Measurements from ENCODE around the gene FNDC1.

The FNDC1 gene

DNA sequence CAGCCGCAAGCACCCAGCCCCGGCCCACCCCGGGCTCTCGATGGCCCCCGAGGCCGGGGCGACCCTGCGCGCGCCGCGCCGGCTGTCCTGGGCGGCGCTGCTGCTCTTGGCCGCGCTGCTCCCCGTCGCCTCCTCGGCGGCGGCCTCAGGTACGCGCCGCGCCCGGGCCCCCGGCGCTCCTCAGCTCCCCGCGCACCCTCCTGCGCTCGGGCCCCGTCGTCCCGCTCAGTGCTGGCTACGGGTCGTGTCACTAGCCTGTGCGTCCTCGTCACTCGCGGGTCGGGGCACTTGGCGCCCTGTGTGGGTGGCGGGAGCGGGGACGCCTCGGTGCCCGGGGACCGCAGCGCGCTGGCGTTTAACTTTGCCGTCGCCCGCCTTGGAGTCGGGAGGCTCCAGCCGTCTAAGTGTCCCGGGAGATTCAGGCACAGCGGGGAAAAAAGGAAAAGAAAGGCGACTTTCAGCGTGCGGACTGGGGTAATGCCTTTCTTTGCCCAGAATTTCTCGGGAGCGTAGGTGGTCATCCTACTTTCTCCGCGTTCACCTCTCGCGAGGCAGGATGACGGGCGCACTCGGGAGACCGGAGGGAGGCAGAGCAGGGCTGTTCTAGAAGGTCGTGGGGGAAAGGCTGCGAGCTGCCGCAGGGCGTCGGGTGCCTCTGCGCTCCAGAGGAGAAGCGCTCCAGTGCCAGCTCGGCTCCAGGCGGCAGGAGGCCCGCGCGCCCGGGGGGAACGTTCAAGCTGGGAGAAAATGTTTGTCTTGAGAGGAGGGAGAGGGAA is 545 bp downstream of the FNDC1 start:
- no peak for TF ChIP-seq CTCF (IDR thresholded peaks at IDR 0.05)
- H3K27ac ChIP-seq, result no peak overlapping the region
- peaks cover 100% of the 10 kb centered on the region for H3K27me3 ChIP-seq
- no peaks in the 10 kb centered on the region for H3K36me3 ChIP-seq
- no peaks in the 10 kb centered on the region for H3K9me3 ChIP-seq
- peaks cover 4 to 6% of the 10 kb centered on the region in 2 experiments for H3K4me1 ChIP-seq (ENCODE audit: control insufficient read depth in 1 of 2, insufficient read depth in 1 of 2, low read depth in 1 of 2, low read length in 1 of 2)
- H3K4me3 ChIP-seq (ENCODE audit: low read depth in 1 of 2, low read length in 1 of 2), result no peak overlapping the region

DNA sequence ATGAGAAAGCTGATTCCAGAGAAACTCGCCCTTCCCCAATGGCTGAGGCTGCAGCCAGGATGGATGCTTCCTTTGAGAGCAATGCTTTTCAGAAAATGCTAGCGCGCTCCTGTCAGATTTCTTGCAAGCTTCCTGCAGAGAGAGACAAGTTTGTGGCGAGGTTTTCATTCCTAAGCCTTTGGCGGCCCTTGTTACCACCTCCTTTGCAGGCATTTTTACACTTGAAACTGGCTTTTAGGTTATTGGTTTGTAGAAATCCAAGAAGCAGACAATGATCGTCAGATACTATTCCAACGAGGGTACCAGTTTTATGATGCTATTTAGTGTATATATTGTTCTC is 1.1 kb downstream of the FNDC1 start:
- Histone ChIP-seq H3K4me3 (ENCODE audit: low read depth in 1 of 2, low read length in 1 of 2) (no peak overlapping the region), H3K27ac (no peak overlapping the region), H3K27me3 (peaks cover 100% of the 10 kb centered on the region), H3K36me3 (no peaks in the 10 kb centered on the region), H3K4me1 (ENCODE audit: control insufficient read depth in 1 of 2, insufficient read depth in 1 of 2, low read depth in 1 of 2, low read length in 1 of 2) (peaks cover 4 to 6% of the 10 kb centered on the region in 2 experiments), H3K9me3 (no peaks in the 10 kb centered on the region)
- no peak for TF ChIP-seq CTCF (IDR thresholded peaks at IDR 0.05)

GRCh38 chr6:159170999-159171712 is 2.0 kb downstream of the FNDC1 start:
- Histone ChIP-seq H3K36me3 (no peaks in the 10 kb centered on the region), H3K27ac (no peak overlapping the region), H3K4me3 (ENCODE audit: low read depth in 1 of 2, low read length in 1 of 2) (no peak overlapping the region), H3K27me3 (peaks cover 100% of the 10 kb centered on the region), H3K9me3 (no peaks in the 10 kb centered on the region), H3K4me1 (ENCODE audit: control insufficient read depth in 1 of 2, insufficient read depth in 1 of 2, low read depth in 1 of 2, low read length in 1 of 2) (peaks cover 4 to 6% of the 10 kb centered on the region in 2 experiments)
- no peak for TF ChIP-seq CTCF (IDR thresholded peaks at IDR 0.05)

- no peaks in the 10 kb centered on the region for H3K9me3 ChIP-seq
- no peak for TF ChIP-seq CTCF (IDR thresholded peaks at IDR 0.05)
- peaks cover 98% of the 10 kb centered on the region for H3K27me3 ChIP-seq
- no peak overlapping the region for H3K27ac ChIP-seq
- no peak overlapping the region for H3K4me3 ChIP-seq (ENCODE audit: low read depth in 1 of 2, low read length in 1 of 2)
- H3K4me1 ChIP-seq (ENCODE audit: control insufficient read depth in 1 of 2, insufficient read depth in 1 of 2, low read depth in 1 of 2, low read length in 1 of 2), result peaks cover 4 to 6% of the 10 kb centered on the region in 2 experiments
- no peaks in the 10 kb centered on the region for H3K36me3 ChIP-seq
Observed at GRCh38 chr6:159172091-159172491, 2.9 kb downstream of the FNDC1 start.

- peaks cover 84% of the 10 kb centered on the region for H3K27me3 ChIP-seq
- no peaks in the 10 kb centered on the region for H3K36me3 ChIP-seq
- peak; percentile 48 for TF ChIP-seq CTCF (IDR thresholded peaks at IDR 0.05)
Observed at GRCh38 chr6:159174263-159174969, 5.2 kb downstream of the FNDC1 start.

More at GRCh38 chr6:159174263-159174969, 5.2 kb downstream of the FNDC1 start:
- Histone ChIP-seq H3K4me3 (ENCODE audit: low read depth in 1 of 2, low read length in 1 of 2) (no peak overlapping the region), H3K9me3 (no peaks in the 10 kb centered on the region), H3K4me1 (ENCODE audit: control insufficient read depth in 1 of 2, insufficient read depth in 1 of 2, low read depth in 1 of 2, low read length in 1 of 2) (peaks cover 0 to 6% of the 10 kb centered on the region in 2 experiments), H3K27ac (no peak overlapping the region)
